H9 (cell line): Measurements from ENCODE around the gene LAMP5. TPM values are rescaled to one million over a fixed set of nuclear protein-coding genes. Genes with fewer than 3 reads are reported as not detected.

Experiments used
- DNase-seq: peaks from one replicate; pipeline ENCODE4 v3.0.0-alpha.2; 2017
- H2AFZ ChIP-seq: one replicate; pipeline ENCODE4 v1.6.1; 2013; ENCODE audit warnings: mild to moderate bottlenecking, low read length, control low read depth, moderate library complexity
- H2AK5ac ChIP-seq: 2 replicates; pipeline ENCODE4 v1.6.1; 2013; ENCODE audit warnings: low read length, control low read depth, mixed read lengths; ENCODE audit not compliant: insufficient read length
- H2BK120ac ChIP-seq: one replicate; pipeline ENCODE4 v1.6.1; 2013; ENCODE audit warnings: low read depth, mild to moderate bottlenecking, low read length, control low read depth, inconsistent platforms; ENCODE audit not compliant: poor library complexity, severe bottlenecking
- H2BK12ac ChIP-seq: 2 replicates; pipeline ENCODE4 v1.6.1; 2013; ENCODE audit warnings: low read length, control low read depth, mixed read lengths, low read depth; ENCODE audit not compliant: insufficient read length
- H2BK15ac ChIP-seq: 2 replicates; pipeline ENCODE4 v1.6.1; 2013; ENCODE audit warnings: low read depth, low read length, control low read depth
- H2BK20ac ChIP-seq: one replicate; pipeline ENCODE4 v1.6.1; 2013; ENCODE audit warnings: low read depth, mild to moderate bottlenecking, low read length, control low read depth, inconsistent platforms; ENCODE audit not compliant: poor library complexity, severe bottlenecking
- H2BK5ac ChIP-seq: 2 replicates; pipeline ENCODE4 v1.6.1; 2013; ENCODE audit warnings: low read length, control low read depth, mixed read lengths; ENCODE audit not compliant: insufficient read length
- H3K14ac ChIP-seq: 2 replicates; pipeline ENCODE4 v1.6.1; 2013; ENCODE audit warnings: low read length, control low read depth; ENCODE audit not compliant: insufficient read depth
- H3K18ac ChIP-seq: 2 replicates; pipeline ENCODE4 v1.6.1; 2013; ENCODE audit warnings: low read depth, mild to moderate bottlenecking, mixed read lengths, low read length, control low read depth; ENCODE audit not compliant: insufficient read length
- H3K23ac ChIP-seq: 2 replicates; pipeline ENCODE4 v1.6.1; 2013; ENCODE audit warnings: low read length, control low read depth, mixed read lengths, low read depth; ENCODE audit not compliant: insufficient read length
- H3K23me2 ChIP-seq: 2 replicates; pipeline ENCODE4 v1.6.1; 2013; ENCODE audit warnings: low read depth, mild to moderate bottlenecking, mixed read lengths, low read length, control low read depth; ENCODE audit not compliant: insufficient read length, poor library complexity, severe bottlenecking
- H3K27ac ChIP-seq: 2 replicates; pipeline ENCODE4 v1.5.1; 2013; ENCODE audit warnings: low read length, control low read depth, mixed read lengths, low read depth; ENCODE audit not compliant: insufficient read length
- H3K27me3 ChIP-seq: 2 replicates; pipeline ENCODE4 v1.6.1; 2013; ENCODE audit warnings: low read length, control low read depth, inconsistent platforms; ENCODE audit not compliant: insufficient read depth
- H3K4ac ChIP-seq: 2 replicates; pipeline ENCODE4 v1.6.1; 2013; ENCODE audit warnings: low read depth, mild to moderate bottlenecking, control low read depth, inconsistent platforms, low read length, moderate library complexity
- H3K4me1 ChIP-seq: 2 replicates; pipeline ENCODE4 v1.6.1; 2013; ENCODE audit warnings: low read length, control low read depth, inconsistent platforms; ENCODE audit not compliant: insufficient read depth
- H3K4me2 ChIP-seq: 2 replicates; pipeline ENCODE4 v1.6.1; 2013; ENCODE audit warnings: low read length, control low read depth, mixed read lengths; ENCODE audit not compliant: insufficient read length, insufficient read depth
- H3K56ac ChIP-seq: 2 replicates; pipeline ENCODE4 v1.6.1; 2013; ENCODE audit warnings: low read depth, mild to moderate bottlenecking, mixed read lengths, low read length, control low read depth; ENCODE audit not compliant: insufficient read length
- H3K79me1 ChIP-seq: 2 replicates; pipeline ENCODE4 v1.6.1; 2013; ENCODE audit warnings: low read depth, mild to moderate bottlenecking, moderate library complexity, low read length, control low read depth, inconsistent platforms; ENCODE audit not compliant: insufficient read depth, poor library complexity, severe bottlenecking
- H3K79me2 ChIP-seq: 2 replicates; pipeline ENCODE4 v1.6.1; 2013; ENCODE audit warnings: low read length, control low read depth, inconsistent platforms; ENCODE audit not compliant: insufficient read depth
- H3K9ac ChIP-seq: 2 replicates; pipeline ENCODE4 v1.6.1; 2013; ENCODE audit warnings: low read length, control low read depth, mixed read lengths; ENCODE audit not compliant: insufficient read length; ENCODE audit errors: extremely low read depth
- H3K9me3 ChIP-seq: one replicate; pipeline ENCODE4 v1.6.1; 2013; ENCODE audit warnings: low read depth, low read length, inconsistent platforms; ENCODE audit not compliant: control insufficient read depth
- H3T11ph ChIP-seq: one replicate; pipeline ENCODE4 v1.6.1; 2013; ENCODE audit warnings: mild to moderate bottlenecking, low read length, control low read depth, inconsistent platforms
- H4K20me1 ChIP-seq: one replicate; pipeline ENCODE4 v1.6.1; 2013; ENCODE audit not compliant: control insufficient read depth, insufficient read length, insufficient read depth
- H4K5ac ChIP-seq: 2 replicates; pipeline ENCODE4 v1.6.1; 2013; ENCODE audit warnings: low read depth, mild to moderate bottlenecking, mixed read lengths, low read length, control low read depth; ENCODE audit not compliant: insufficient read length
- H4K8ac ChIP-seq: replicated peaks from 2 replicates; pipeline ENCODE4 v1.6.1; 2013; ENCODE audit warnings: low read length, control low read depth, mixed read lengths, low read depth; ENCODE audit not compliant: insufficient read length
- H4K91ac ChIP-seq: 2 replicates; pipeline ENCODE4 v1.6.1; 2013; ENCODE audit warnings: low read depth, mild to moderate bottlenecking, moderate library complexity, mixed read lengths, low read length, control low read depth; ENCODE audit not compliant: insufficient read length
- H3K27ac Mint-ChIP-seq, 3 experiments: 2 replicates in 2 of 3; 3 replicates in 1 of 3; pipeline ENCODE4 v1.8.0; 2020 to 2021; ENCODE audit warnings: mixed read lengths in 3 of 3, mild to moderate bottlenecking in 1 of 3, moderate library complexity in 1 of 3
- H3K27me3 Mint-ChIP-seq: 2 replicates; pipeline ENCODE4 v1.8.0; 2021; ENCODE audit warnings: low read depth, mild to moderate bottlenecking, moderate library complexity, mixed read lengths
- H3K36me3 Mint-ChIP-seq, 3 experiments: 2 replicates in 2 of 3; 3 replicates in 1 of 3; pipeline ENCODE4 v1.8.0; 2020 to 2021; ENCODE audit warnings: low read depth in 3 of 3, mixed read lengths in 3 of 3; ENCODE audit not compliant: insufficient read depth in 1 of 3
- H3K4me1 Mint-ChIP-seq, 2 experiments: 2 replicates each; pipeline ENCODE4 v1.8.0; 2020; ENCODE audit warnings: mixed read lengths in 2 of 2
- H3K4me3 Mint-ChIP-seq, 2 experiments: 2 replicates in 1 of 2; 3 replicates in 1 of 2; pipeline ENCODE4 v1.8.0; 2020 to 2021; ENCODE audit warnings: mild to moderate bottlenecking in 2 of 2, mixed read lengths in 2 of 2, moderate library complexity in 1 of 2
- H3K9me3 Mint-ChIP-seq, 2 experiments: 2 replicates in 1 of 2; 3 replicates in 1 of 2; pipeline ENCODE4 v1.8.0; 2020; ENCODE audit warnings: mild to moderate bottlenecking in 2 of 2, mixed read lengths in 2 of 2, moderate library complexity in 1 of 2
- CTCF ChIP-seq: fragments of 200-600 bp; sonication (generic); conservative IDR thresholded peaks from 3 replicates; pipeline ENCODE4 v1.8.0; 2021; ENCODE audit warnings: antibody characterized with exemption, mild to moderate bottlenecking
- WGBS: extraction: QIAGEN DNeasy Blood & Tissue Kit; methylation state at CpG from one replicate; pipeline ENCODE4 v1.1.7; 2013; ENCODE audit warnings: missing lambda C conversion rate, low lambda C conversion rate, mixed read lengths; ENCODE audit not compliant: insufficient read length; ENCODE audit errors: extremely low coverage; 5-methylcytosine and 5-hydroxymethylcytosine counted together
- total RNA-seq: library from RNA; stranded (reverse); gene quantifications from 2 replicates; pipeline ENCODE4 v1.2.1, GENCODE V29; 2021

LAMP5 gene
- total RNA-seq, 1 experiment from 2014 or later, result 0.35 TPM

GRCh38 chr20:9499126-9499899 is 15.1 kb upstream of the LAMP5 start:
- Histone ChIP-seq H3K4ac (no peak overlapping the region), H3K27me3 (no peaks in the 10 kb centered on the region; the same call in 1 of the 2 replicates), H3K79me1 (no peaks in the 10 kb centered on the region), H3K18ac (no peak overlapping the region), H2BK120ac (no peak overlapping the region), H4K91ac (no peak overlapping the region), H4K8ac (no peak overlapping the region), H3K79me2 (no peaks in the 10 kb centered on the region), H2BK12ac (no peak overlapping the region), H3K14ac (no peak overlapping the region), H3T11ph (no peak overlapping the region), H3K9ac (no peak overlapping the region), H4K20me1 (no peaks in the 10 kb centered on the region), H4K5ac (no peak overlapping the region), H2BK5ac (no peak overlapping the region), H3K23ac (no peak overlapping the region), H3K56ac (no peak overlapping the region), H3K4me1 (no peaks in the 10 kb centered on the region), H3K23me2 (no peaks in the 10 kb centered on the region), H3K9me3 (no peaks in the 10 kb centered on the region), H2AK5ac (no peak overlapping the region), H2AFZ (no peak overlapping the region), H2BK20ac (no peak overlapping the region), H3K27ac (no peak overlapping the region), H3K4me2 (no peak overlapping the region), H2BK15ac (no peak overlapping the region)
- Mint-ChIP-seq H3K4me1 (peaks cover 2 to 8% of the 10 kb centered on the region in 2 experiments; a peak in 2 of 4 replicates), H3K27me3 (peaks cover 22% of the 10 kb centered on the region), H3K4me3 (no peak overlapping the region), H3K9me3 (no peaks in the 10 kb centered on the region), H3K36me3 (no peaks in the 10 kb centered on the region), H3K27ac (no peak overlapping the region)
- no peak for DNase-seq
- no peak for TF ChIP-seq CTCF
- WGBS, result no CpG with 5 or more reads among the region's 5 CpGs
